HG02571 (cell line): ENCODE data around the gene APPL2.
"Not testable (repeated sequence)": the region's sequence is repeated elsewhere in the genome, so short reads cannot be mapped to it uniquely, and the experiment has no call there.

Source experiments
- ATAC-seq: cut with Tn5 transposase; IDR thresholded peaks from one replicate; pipeline ENCODE4 v1.9.1; 2021; ENCODE audit warnings: mild to moderate bottlenecking, moderate library complexity; ENCODE audit not compliant: unreplicated experiment

The APPL2 gene

GRCh38 chr12:105256431-105256830 is 20.5 kb upstream of the APPL2 start:
- ATAC-seq = not testable (repeated sequence)

- no peak for ATAC-seq
These were observed 20.0 kb upstream of the APPL2 start for GRCh38 chr12:105256011-105256410.

DNA sequence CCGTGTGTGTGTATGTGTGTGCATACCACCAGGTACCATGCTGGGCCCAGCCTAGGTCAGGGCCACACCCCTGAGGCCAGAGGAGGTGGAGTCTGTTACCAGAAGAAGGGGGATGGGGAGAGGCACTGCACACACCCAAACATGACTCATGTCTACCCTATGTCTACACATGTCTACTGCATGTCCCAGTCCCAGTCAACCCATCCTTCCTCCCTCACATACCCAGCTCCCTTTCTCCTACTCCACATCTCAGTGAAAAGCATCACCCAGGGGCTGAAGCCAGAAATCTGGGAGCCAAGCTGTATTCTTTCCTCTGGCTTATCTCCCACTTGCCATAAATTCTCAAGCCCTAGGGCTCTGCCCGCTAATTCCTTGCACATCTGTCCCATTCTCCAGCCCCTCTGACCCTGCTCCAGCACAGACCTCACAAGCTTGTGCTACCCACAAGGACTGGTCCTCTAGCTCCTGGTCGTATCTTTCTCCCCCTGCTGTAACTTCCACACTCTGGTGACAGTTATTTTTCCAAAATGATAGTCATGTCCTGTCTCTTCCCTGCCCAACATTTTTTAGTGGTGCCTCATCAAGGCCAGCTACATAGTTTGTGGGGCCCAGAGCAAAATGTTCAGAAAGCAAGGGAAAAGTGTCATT is 18.0 kb upstream of the APPL2 start:
- no peak for ATAC-seq

GRCh38 chr12:105252901-105253300 is 16.9 kb upstream of the APPL2 start:
- ATAC-seq = no peak

DNA sequence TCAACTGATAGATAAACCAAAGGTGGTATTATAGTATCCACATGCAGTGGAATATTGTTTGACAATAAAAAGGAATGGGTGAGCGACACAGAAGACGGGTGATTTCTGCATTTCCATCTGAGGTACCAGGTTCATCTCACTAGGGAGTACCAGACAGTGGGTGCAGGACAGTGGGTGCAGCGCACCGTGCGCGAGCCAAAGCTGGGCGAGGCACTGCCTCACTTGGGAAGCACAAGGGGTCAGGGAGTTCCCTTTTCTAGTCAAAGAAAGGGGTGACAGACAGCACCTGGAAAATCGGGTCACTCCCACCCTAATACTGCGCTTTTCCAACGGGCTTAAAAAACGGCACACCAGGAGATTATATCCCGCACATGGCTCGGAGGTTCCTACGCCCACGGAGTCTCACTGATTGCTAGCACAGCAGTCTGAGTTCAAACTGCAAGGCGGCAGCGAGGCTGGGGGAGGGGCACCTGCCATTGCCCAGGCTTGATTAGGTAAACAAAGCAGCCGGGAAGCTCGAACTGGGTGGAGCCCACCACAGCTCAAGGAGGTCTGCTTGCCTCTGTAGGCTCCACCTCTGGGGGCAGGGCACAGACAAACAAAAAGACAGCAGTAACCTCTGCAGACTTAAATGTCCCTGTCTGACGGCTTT is 9.9 kb upstream of the APPL2 start:
- not testable (repeated sequence) for ATAC-seq

GRCh38 chr12:105245291-105245690 is 9.3 kb upstream of the APPL2 start:
- no peak for ATAC-seq

DNA sequence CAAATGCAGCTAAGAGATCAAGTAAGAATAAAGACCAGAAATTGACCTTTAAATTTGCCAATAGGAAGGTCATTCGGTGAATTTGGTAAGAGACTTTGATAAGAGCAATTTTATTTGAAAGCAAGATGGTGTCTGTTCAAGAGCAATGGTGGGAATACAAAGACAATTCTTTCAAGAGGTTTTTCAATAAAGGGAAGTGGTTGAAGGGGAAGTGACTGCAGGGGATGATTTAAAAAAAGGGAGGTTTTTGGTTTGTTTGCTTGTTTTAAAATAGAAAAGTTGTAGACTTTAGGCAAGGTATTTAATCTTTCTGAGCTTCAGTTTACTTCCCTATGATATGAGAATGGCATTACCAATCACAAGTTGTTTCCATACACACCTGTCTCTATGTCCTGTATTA is 4.3 kb upstream of the APPL2 start:
- ATAC-seq = no peak

DNA sequence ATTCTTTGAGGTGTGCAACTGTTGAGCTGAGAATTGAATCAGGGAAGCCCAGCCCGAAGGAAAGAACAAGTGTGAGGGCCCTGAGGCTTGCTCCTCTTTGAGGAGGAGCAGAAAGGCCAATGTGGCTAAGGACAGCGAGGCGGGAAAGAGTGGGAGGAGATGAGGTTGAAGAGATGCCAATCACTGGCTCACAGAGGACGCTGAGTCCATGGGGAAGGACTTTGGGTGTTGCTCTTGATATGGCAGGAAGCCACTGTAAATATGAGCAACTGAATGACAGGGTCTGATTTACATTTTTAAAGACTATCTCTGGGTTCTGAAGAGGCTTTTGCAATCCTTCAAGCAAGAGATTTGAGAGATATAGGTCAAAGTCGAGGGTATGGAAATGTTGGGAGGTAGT is 3.3 kb upstream of the APPL2 start:
- ATAC-seq = no peak

GRCh38 chr12:105237666-105238065 is 1.7 kb upstream of the APPL2 start:
- ATAC-seq = no peak

DNA sequence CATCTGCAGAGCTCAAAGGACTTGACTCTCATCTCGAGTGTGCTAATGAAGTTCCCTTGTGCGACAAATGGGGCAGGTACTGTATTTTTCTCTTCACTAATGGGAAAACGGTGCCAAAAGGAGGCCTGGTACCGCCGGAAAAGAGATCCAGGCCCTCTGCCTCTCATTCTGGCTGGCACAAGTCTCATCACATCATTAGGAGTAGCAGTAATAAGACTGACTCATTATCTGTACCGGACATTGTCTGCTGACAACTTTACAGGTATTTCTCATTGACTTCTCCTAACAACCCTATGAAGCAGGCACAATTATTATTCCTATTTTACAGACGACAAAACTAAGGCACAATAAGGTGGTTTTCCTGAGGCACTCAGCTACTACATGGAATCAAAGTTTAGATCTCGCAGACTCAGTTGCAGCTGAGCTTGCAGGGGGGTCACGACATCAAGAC is 668 bp downstream of the APPL2 start:
- ATAC-seq = no peak

- ATAC-seq = no peak
These were observed 1.8 kb downstream of the APPL2 start for GRCh38 chr12:105234197-105234596.

DNA sequence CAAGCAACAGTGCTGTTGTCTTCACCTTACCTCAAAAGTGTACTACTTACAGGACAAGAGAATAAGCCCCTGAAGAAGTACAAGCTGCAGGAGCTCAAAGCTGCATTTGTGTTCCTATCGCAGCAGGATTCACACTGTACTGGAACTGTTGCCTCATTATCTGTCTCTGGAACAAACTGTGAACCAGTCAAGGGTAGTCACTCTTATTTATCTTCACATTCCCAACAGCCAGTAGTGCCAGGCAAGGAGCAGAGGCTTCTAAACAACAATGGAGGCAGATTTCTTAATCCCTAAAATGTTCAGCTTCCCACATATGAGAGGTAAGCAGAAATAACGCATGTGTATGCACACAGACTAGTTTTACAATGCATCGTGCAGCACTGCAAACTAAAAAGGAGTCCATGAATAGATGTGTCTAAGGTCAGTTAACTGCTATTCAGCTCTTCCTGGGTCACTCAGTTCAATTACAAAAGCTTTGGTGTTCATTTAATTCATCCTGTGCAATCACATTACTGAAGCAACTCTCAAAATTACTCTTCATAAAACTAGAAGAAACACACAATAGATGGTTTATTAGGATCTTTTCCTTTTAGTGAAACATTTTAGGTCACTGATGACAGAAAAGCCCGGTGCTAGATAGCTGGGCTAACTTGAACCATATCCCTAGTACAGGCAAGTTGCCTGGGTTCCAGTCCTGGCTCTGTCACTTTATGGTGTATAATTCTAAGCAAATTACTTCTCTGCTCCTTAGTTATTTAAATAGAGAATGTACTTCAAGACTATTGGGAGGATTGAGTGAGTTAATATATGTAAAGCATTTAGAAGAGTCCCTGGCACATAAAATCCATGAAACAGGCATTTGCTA is 2.7 kb downstream of the APPL2 start:
- ATAC-seq = no peak

- no peak for ATAC-seq
These were observed 4.6 kb downstream of the APPL2 start for GRCh38 chr12:105231396-105231795.

GRCh38 chr12:105229371-105229770 is 6.6 kb downstream of the APPL2 start:
- ATAC-seq = no peak

DNA sequence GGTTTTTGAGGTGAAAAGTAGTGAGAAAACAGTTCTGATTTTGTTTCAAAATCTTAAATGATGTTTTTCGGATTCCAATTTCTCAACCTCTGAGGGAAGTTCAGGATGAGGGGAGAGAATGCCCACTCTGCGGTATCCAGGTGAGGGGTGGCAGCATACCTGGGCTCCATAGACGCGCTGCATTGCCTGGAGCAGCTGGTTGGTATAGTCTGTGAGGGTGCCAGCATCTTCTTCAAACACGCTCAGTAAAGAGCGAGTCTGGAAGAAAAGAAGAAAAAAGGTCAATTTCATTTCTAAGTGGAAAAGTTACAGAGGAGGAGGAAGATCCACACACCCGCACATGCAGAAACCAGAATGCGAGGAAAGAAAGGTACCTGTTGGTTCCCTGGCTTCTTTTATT is 7.0 kb downstream of the APPL2 start:
- ATAC-seq = no peak

- no peak for ATAC-seq
These were observed 7.5 kb downstream of the APPL2 start for GRCh38 chr12:105228494-105228893.

DNA sequence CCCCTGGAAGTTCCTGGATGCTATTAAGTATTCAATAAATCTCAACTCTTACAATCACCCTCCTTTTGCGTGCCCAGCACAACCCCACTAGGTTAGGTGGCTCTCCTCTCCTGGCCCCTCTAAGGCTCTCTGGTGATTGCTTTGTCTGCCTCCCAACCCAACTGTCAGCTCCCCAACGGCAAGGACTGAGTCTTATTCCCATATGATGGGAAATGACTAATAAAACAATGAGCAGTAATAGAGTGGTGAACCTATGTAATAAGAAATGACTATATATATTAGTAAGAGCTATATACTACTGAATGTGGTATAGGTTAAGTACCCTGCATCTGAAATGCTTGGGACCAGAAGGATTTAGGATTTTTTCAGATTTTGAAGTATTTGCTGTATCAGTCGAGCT is 8.1 kb downstream of the APPL2 start:
- no peak for ATAC-seq

- ATAC-seq = no peak
These were observed 9.8 kb downstream of the APPL2 start for GRCh38 chr12:105226219-105226618.

DNA sequence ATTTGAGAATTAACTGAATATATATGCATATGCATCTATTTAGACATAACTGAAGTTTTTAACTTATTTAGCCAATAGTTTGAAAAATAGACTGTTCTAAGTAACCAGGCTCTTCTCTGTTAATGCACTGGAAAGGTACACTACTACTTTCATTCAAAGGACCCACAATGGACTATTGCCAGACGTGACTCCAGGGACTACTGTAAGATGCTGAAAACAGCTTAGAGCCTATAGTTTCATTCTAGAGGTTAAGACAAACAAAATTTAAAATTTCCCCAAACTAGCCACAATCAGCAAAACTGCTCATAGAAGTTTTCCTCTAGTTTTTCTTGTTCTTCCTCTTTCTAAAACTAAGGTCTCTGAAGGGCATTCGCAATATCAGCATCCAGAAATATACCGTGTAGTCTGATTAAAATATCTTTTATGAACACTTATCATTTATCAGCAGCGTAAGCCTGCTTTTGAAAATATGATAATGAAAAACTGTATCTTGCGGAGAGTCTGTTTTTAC is 10.4 kb downstream of the APPL2 start:
- ATAC-seq = no peak

DNA sequence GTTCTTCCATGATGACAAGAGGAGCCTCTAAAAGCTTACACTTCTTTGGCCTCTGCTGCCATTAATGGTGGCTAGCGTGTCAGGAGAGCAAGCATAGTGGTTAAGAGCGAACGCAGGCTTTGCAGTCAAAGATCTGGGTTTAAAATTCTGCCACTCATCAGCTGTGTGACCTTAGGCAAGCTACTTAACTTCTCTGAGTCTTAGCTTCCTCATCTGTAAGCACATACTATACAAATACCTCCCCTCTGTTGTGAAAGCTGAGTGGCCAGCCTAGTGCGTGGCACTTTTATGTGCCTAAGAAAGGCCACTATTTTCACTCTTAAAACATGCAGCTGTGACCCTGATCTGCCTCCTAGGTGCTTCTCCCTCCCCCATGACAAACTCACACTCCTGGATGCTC is 11.6 kb downstream of the APPL2 start:
- no peak for ATAC-seq

DNA sequence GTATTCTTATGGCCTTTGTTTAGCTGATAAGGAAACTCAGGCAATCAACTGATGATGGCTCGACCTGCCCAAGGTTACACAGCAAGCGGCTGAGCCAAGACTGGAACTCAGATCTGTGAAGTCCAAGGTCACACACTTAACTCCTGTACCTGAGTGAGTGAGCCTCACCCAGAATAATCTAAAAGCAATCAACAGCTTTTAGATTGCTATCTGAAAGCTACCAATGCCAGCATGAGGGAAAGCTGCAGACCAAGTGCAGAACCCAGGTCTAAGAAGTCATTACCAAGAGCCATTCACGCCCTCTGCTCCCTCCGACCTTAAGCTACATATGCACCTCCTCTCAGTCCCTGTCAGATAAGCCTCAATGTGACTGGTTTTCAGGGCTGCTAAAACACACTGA is 12.1 kb downstream of the APPL2 start:
- no peak for ATAC-seq
